IMR-90 (cell line): Measurements from ENCODE around the gene PLCL1. TPM values are rescaled to one million over a fixed set of nuclear protein-coding genes. Genes with fewer than 3 reads are reported as not detected.

Experiments used
- ATAC-seq: fragments of 200-7000 bp; cut with Tn5 transposase; 2 replicates; pipeline ENCODE4 v1.9.1; 2020; ENCODE audit warnings: low read depth, mild to moderate bottlenecking, moderate library complexity
- BruUV-seq: library from RNA; stranded (reverse); fragments of 400-500 nt; replicated peaks from 2 replicates; lab custom pipeline; 2021; lab: Mats Ljungman, UMichigan
- CTCF ChIA-PET: fragments of 300-600 bp; formaldehyde crosslinking; extraction: SDS; loops from one replicate; lab custom pipeline; 2021; ENCODE audit warnings: antibody characterized with exemption; lab: Yijun Ruan, JAX
- POLR2A ChIA-PET: fragments of 300-600 bp; sonication (Branson Sonifier 250); formaldehyde crosslinking; loops from one replicate; lab custom pipeline; 2022; ENCODE audit warnings: antibody characterized with exemption; ENCODE audit not compliant: unreplicated experiment; lab: Charles Lee
- DNase-seq: peaks from one replicate; pipeline ENCODE4 v3.0.0; 2013
- H2AFZ ChIP-seq: replicated peaks from 2 replicates; pipeline ENCODE3; 2013; ENCODE audit warnings: low read length, mild to moderate bottlenecking; ENCODE audit not compliant: poor library complexity
- H2AK5ac ChIP-seq: 2 replicates; pipeline ENCODE4 v1.6.1; 2013; ENCODE audit warnings: low read depth, low read length, inconsistent platforms
- H2AK9ac ChIP-seq: replicated peaks from 2 replicates; pipeline ENCODE3; 2013; ENCODE audit warnings: mild to moderate bottlenecking, low read depth, low read length, moderate library complexity; ENCODE audit not compliant: poor library complexity
- H2BK120ac ChIP-seq: 2 replicates; pipeline ENCODE4 v1.6.1; 2013; ENCODE audit warnings: low read depth, low read length, inconsistent platforms
- H2BK15ac ChIP-seq: 3 replicates; pipeline ENCODE4 v1.6.1; 2013; ENCODE audit warnings: low read depth, low read length, inconsistent platforms
- H2BK20ac ChIP-seq: 2 replicates; pipeline ENCODE4 v1.6.1; 2013; ENCODE audit warnings: low read depth, mild to moderate bottlenecking, inconsistent platforms, low read length, moderate library complexity
- H2BK5ac ChIP-seq: 2 replicates; pipeline ENCODE4 v1.6.1; 2013; ENCODE audit warnings: mild to moderate bottlenecking, low read depth, low read length, inconsistent platforms; ENCODE audit not compliant: poor library complexity, severe bottlenecking
- H3K14ac ChIP-seq: replicated peaks from 2 replicates; pipeline ENCODE4 v1.6.1; 2013; ENCODE audit warnings: low read depth, low read length, inconsistent platforms
- H3K18ac ChIP-seq: 2 replicates; pipeline ENCODE4 v1.6.1; 2013; ENCODE audit warnings: low read depth, low read length, control low read depth
- H3K23ac ChIP-seq: 2 replicates; pipeline ENCODE4 v1.6.1; 2013; ENCODE audit warnings: low read depth, low read length, inconsistent platforms
- H3K27ac ChIP-seq: 2 replicates; pipeline ENCODE4 v1.5.1; 2013; ENCODE audit warnings: mild to moderate bottlenecking, control low read depth, low read length; ENCODE audit not compliant: insufficient read depth
- H3K27me3 ChIP-seq: 2 replicates; pipeline ENCODE4 v1.6.1; 2013; ENCODE audit warnings: low read length; ENCODE audit not compliant: control insufficient read depth, insufficient read depth
- H3K36me3 ChIP-seq: 2 replicates; pipeline ENCODE4 v1.6.1; 2013; ENCODE audit warnings: low read length, mixed read lengths; ENCODE audit not compliant: control insufficient read depth, insufficient read depth
- H3K4ac ChIP-seq: 2 replicates; pipeline ENCODE4 v1.6.1; 2013; ENCODE audit warnings: low read depth, low read length, inconsistent platforms
- H3K4me1 ChIP-seq: 2 replicates; pipeline ENCODE4 v1.6.1; 2013; ENCODE audit warnings: low read length, mixed read lengths; ENCODE audit not compliant: control insufficient read depth, insufficient read depth
- H3K4me2 ChIP-seq: 2 replicates; pipeline ENCODE4 v1.6.1; 2013; ENCODE audit warnings: low read depth, mild to moderate bottlenecking, control low read depth, low read length, moderate library complexity
- H3K4me3 ChIP-seq: 2 replicates; pipeline ENCODE4 v1.5.1; 2013; ENCODE audit warnings: low read depth, mild to moderate bottlenecking, control low read depth, low read length, moderate library complexity; ENCODE audit not compliant: insufficient read depth
- H3K56ac ChIP-seq: 2 replicates; pipeline ENCODE4 v1.6.1; 2013; ENCODE audit warnings: low read length, inconsistent platforms; ENCODE audit not compliant: insufficient read depth; ENCODE audit errors: extremely low read depth
- H3K79me1 ChIP-seq, 2 experiments: 2 replicates each; pipeline ENCODE4 v1.6.1; 2013; ENCODE audit warnings: low read length in 2 of 2, inconsistent platforms in 1 of 2, low read depth in 1 of 2
- H3K9ac ChIP-seq: 2 replicates; pipeline ENCODE4 v1.6.1; 2013; ENCODE audit warnings: low read depth, low read length, control low read depth
- H3K9me1 ChIP-seq: 2 replicates; pipeline ENCODE4 v1.6.1; 2013; ENCODE audit warnings: low read length, inconsistent platforms; ENCODE audit not compliant: insufficient read depth
- H3K9me3 ChIP-seq: 2 replicates; pipeline ENCODE4 v1.6.1; 2013; ENCODE audit warnings: low read length; ENCODE audit not compliant: control insufficient read depth, insufficient read depth
- H4K20me1 ChIP-seq: 2 replicates; pipeline ENCODE4 v1.6.1; 2013; ENCODE audit warnings: low read length, inconsistent platforms; ENCODE audit not compliant: insufficient read depth
- H4K5ac ChIP-seq: 2 replicates; pipeline ENCODE4 v1.6.1; 2013; ENCODE audit warnings: mild to moderate bottlenecking, low read depth, low read length, control low read depth
- H4K8ac ChIP-seq, 2 experiments: 2 replicates each; pipeline ENCODE4 v1.6.1; 2013; ENCODE audit warnings: low read depth in 2 of 2, low read length in 2 of 2, control low read depth in 1 of 2, inconsistent platforms in 1 of 2
- H4K91ac ChIP-seq: 2 replicates; pipeline ENCODE4 v1.6.1; 2013; ENCODE audit warnings: low read depth, low read length, inconsistent platforms; ENCODE audit not compliant: insufficient read depth
- BHLHE40 ChIP-seq: fragments of 150-350 bp; IDR thresholded peaks from 2 replicates; pipeline ENCODE4 v1.6.1; 2016; ENCODE audit warnings: mild to moderate bottlenecking, low read depth, low read length
- CEBPB ChIP-seq: IDR thresholded peaks from 2 replicates; pipeline ENCODE4 v1.6.1; 2012; ENCODE audit warnings: low read depth, low read length, improper control_type of control experiment
- CHD1 ChIP-seq: IDR thresholded peaks from 2 replicates; pipeline ENCODE4 v1.6.1; 2012; ENCODE audit warnings: low read depth, low read length, improper control_type of control experiment
- ELK1 ChIP-seq: fragments of 150-350 bp; IDR thresholded peaks from 2 replicates; pipeline ENCODE4 v1.6.1; 2016; ENCODE audit warnings: low read depth, mild to moderate bottlenecking, low read length, moderate library complexity, borderline replicate concordance
- FOS ChIP-seq: fragments of 150-350 bp; IDR thresholded peaks from 2 replicates; pipeline ENCODE4 v1.6.1; 2016; ENCODE audit warnings: low read depth, low read length
- MAZ ChIP-seq: IDR thresholded peaks from 2 replicates; pipeline ENCODE4 v1.6.1; 2012; ENCODE audit warnings: low read depth, mild to moderate bottlenecking, low read length, improper control_type of control experiment, moderate library complexity, borderline replicate concordance
- NFE2L2 ChIP-seq: fragments of 150-350 bp; IDR thresholded peaks from 2 replicates; pipeline ENCODE4 v1.6.1; 2016; ENCODE audit warnings: low read depth, mild to moderate bottlenecking, low read length
- POLR2A ChIP-seq: IDR thresholded peaks from 2 replicates; pipeline ENCODE4 v1.6.1; 2012; ENCODE audit warnings: mild to moderate bottlenecking, low read depth, low read length
- RAD21 ChIP-seq: IDR thresholded peaks from 2 replicates; pipeline ENCODE4 v1.6.1; 2012; ENCODE audit warnings: low read length, improper control_type of control experiment
- RCOR1 ChIP-seq: IDR thresholded peaks from 2 replicates; pipeline ENCODE4 v1.6.1; 2012; ENCODE audit warnings: mild to moderate bottlenecking, low read length, improper control_type of control experiment; ENCODE audit not compliant: insufficient replicate concordance
- RFX5 ChIP-seq: IDR thresholded peaks from 2 replicates; pipeline ENCODE4 v1.8.0; 2012; ENCODE audit warnings: low read depth, mild to moderate bottlenecking, low read length, moderate library complexity
- SMC3 ChIP-seq: fragments of 150-350 bp; IDR thresholded peaks from 2 replicates; pipeline ENCODE4 v1.6.1; 2016; ENCODE audit warnings: low read depth, mild to moderate bottlenecking, antibody characterized with exemption, low read length, moderate library complexity
- WGBS, 2 experiments: methylation state at CpG; one replicate each; pipeline versions ENCODE4 v1.1.5 to v1.1.7; 2013; ENCODE audit warnings: missing lambda C conversion rate in 2 of 2; ENCODE audit not compliant: insufficient read length in 1 of 2; ENCODE audit errors: extremely low coverage in 2 of 2; 5-methylcytosine and 5-hydroxymethylcytosine counted together
- dilution Hi-C: fragments of 300-500 bp; cut with HindIII; formaldehyde crosslinking; loops from one replicate; pipeline ENCODE4 v1.14.3; 2018; ENCODE audit warnings: low sequenced_read_pairs; ENCODE audit not compliant: unreplicated experiment
- in situ Hi-C: fragments of 300-500 bp; cut with MboI; formaldehyde crosslinking; loops from 3 replicates; pipeline ENCODE4 v1.14.3; 2019; ENCODE audit warnings: low sequenced_read_pairs, inconsistent platforms, mixed read lengths
- intact Hi-C: fragments of 100-400 bp; cut with micrococcal nuclease; formaldehyde crosslinking; loops from 2 replicates; pipeline ENCODE4 v1.10.0; 2022
- polyA plus RNA-seq, 3 experiments: library from polyadenylated mRNA; depleted of rRNA; stranded (reverse); fragments of >200 nt; gene quantifications; 2 replicates each; pipeline ENCODE4 v1.2.3, GENCODE V29; 2012; ENCODE audit warnings: low replicate concordance in 1 of 3
- total RNA-seq: library from RNA; depleted of rRNA; stranded (reverse); fragments of >200 nt; gene quantifications from 2 replicates; pipeline ENCODE4 v1.2.3, GENCODE V29; 2012
- TF ChIP-seq, protein P1 (sequence below): fragments of 150-350 bp; IDR thresholded peaks from 2 replicates; pipeline ENCODE4 v1.6.1; 2017; ENCODE audit warnings: mild to moderate bottlenecking, antibody characterized with exemption, low read length, low read depth
- TF ChIP-seq, protein P2 (sequence below): conservative IDR thresholded peaks from 2 replicates; pipeline ENCODE4 v1.5.1; 2012; ENCODE audit warnings: mild to moderate bottlenecking, low read depth, low read length, improper control_type of control experiment

PLCL1 gene
- total and polyA plus RNA-seq, 2 of the 4 experiments (the other 2 are of a cell fraction): 0.14 to 0.18 TPM

DNA sequence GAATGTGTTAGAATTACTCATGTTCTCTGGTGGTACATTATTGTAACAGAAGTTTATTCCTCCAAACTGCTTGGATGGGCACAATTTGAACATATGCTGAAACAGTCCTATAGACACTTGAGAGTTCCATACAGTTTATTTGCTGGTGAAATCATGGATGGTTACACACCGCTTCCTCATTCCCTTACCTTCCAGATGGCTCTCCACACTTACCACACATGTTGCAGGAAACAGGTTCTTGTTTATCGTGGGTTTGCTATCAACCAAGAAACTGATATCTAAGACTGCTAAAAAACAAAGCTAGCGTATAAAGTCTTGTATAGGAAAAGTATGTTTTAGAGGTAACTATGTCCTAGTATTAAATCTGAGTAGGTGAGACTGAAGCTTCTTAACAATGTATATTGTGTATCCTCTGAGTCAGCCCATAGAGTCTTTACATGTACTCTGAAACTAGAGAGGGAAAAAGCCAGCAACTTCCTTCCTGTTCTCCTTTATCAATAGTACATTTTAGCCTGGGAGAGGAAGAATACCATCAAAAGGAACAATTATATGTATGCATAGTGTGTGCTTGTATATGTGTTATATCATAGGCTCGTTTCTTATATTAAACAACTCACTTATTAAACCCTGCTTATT is 313.1 kb downstream of the PLCL1 start:
- no peak overlapping the region for H3K56ac ChIP-seq
- H3K27ac ChIP-seq: no peak overlapping the region
- no peak overlapping the region for H3K14ac ChIP-seq
- H2AFZ ChIP-seq: no peak overlapping the region
- no peak overlapping the region for H2AK9ac ChIP-seq
- no peaks in the 10 kb centered on the region for H3K9me1 ChIP-seq
- in situ Hi-C loops (no loop called here), dilution Hi-C loops (no loop called here), intact Hi-C loops (no loop called here)
- H3K27me3 ChIP-seq: no peaks in the 10 kb centered on the region
- 0 out of 2 replicates have a peak overlapping the region, but pooled peaks have one; percentile 7 for H2BK20ac ChIP-seq
- POLR2A ChIA-PET: no interaction called here
- H2BK120ac ChIP-seq: no peak overlapping the region
- H3K4ac ChIP-seq: no peak overlapping the region
- H2BK5ac ChIP-seq: no peak overlapping the region
- no peak overlapping the region for H2AK5ac ChIP-seq
- CTCF ChIA-PET: interaction anchor here (0.6 to 1.4 kb wide), 2 partner anchors 10 kb away, joined by 3 to 5 read pairs; no protein-coding TSS in a partner anchor
- no CpG with 5 or more reads among the region's 4 CpGs for WGBS, 2 experiments
- no peaks in the 10 kb centered on the region for H3K9me3 ChIP-seq
- no peaks in the 10 kb centered on the region for H3K79me1 ChIP-seq
- ATAC-seq (no peak), DNase-seq (no peak)
- BruUV-seq: no TSS peak
- H3K4me2 ChIP-seq: no peak overlapping the region
- no peak overlapping the region for H2BK15ac ChIP-seq
- H4K8ac ChIP-seq: no peak overlapping the region
- H3K9ac ChIP-seq: no peak overlapping the region
- no peaks in the 10 kb centered on the region for H3K36me3 ChIP-seq
- TF ChIP-seq ELK1 (no peak), RAD21 (no peak), RCOR1 (no peak), BHLHE40 (no peak), CHD1 (no peak), FOS (no peak), SMC3 (no peak), NFE2L2 (no peak), RFX5 (no peak), CEBPB (no peak), MAZ (no peak), POLR2A (no peak)
- TF ChIP-seq, protein P1, sequence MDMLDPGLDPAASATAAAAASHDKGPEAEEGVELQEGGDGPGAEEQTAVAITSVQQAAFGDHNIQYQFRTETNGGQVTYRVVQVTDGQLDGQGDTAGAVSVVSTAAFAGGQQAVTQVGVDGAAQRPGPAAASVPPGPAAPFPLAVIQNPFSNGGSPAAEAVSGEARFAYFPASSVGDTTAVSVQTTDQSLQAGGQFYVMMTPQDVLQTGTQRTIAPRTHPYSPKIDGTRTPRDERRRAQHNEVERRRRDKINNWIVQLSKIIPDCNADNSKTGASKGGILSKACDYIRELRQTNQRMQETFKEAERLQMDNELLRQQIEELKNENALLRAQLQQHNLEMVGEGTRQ: no peak
- TF ChIP-seq, protein P2, sequence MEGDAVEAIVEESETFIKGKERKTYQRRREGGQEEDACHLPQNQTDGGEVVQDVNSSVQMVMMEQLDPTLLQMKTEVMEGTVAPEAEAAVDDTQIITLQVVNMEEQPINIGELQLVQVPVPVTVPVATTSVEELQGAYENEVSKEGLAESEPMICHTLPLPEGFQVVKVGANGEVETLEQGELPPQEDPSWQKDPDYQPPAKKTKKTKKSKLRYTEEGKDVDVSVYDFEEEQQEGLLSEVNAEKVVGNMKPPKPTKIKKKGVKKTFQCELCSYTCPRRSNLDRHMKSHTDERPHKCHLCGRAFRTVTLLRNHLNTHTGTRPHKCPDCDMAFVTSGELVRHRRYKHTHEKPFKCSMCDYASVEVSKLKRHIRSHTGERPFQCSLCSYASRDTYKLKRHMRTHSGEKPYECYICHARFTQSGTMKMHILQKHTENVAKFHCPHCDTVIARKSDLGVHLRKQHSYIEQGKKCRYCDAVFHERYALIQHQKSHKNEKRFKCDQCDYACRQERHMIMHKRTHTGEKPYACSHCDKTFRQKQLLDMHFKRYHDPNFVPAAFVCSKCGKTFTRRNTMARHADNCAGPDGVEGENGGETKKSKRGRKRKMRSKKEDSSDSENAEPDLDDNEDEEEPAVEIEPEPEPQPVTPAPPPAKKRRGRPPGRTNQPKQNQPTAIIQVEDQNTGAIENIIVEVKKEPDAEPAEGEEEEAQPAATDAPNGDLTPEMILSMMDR: no peak
- H3K18ac ChIP-seq: no peak overlapping the region
- no peaks in the 10 kb centered on the region for H3K4me1 ChIP-seq
- H3K4me3 ChIP-seq: no peak overlapping the region
- H4K91ac ChIP-seq: no peak overlapping the region
- no peak overlapping the region for H4K5ac ChIP-seq
- H4K20me1 ChIP-seq: no peaks in the 10 kb centered on the region
- H3K23ac ChIP-seq: no peak overlapping the region
